Measurements from ENCODE around the gene ARHGAP40. TPM values are rescaled to one million over a fixed set of nuclear protein-coding genes. Genes with fewer than 3 reads are reported as not detected.

Gene ARHGAP40
- total RNA-seq, 1 donor from 2014 or later = 1.1 TPM

DNA sequence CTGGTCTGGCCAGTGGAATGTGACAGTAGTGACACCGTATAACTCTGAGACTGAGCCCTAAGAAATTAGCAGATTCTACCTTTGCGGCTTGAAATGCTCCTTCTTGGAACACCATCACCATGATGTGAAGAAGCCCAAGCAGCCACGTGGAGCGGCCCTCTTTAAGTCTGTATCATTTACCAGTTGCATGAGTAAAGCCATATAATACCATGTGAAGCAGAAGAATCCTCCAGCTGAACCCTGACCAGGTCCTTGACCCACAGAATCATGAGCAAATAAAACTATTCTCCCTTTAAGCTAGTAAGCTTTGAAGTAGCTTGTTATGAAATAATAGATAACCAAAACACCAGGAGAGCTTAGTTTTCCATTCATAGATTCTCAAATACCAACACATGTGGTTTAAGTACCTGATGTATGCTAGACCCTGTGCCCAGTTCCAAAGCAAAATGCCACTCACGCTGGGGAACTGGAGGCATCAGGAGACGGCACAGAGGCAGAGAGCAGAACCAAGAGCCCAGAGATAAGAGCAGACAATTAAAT, 65.9 kb downstream of the ARHGAP40 start:
- TF ChIP-seq, protein P1, sequence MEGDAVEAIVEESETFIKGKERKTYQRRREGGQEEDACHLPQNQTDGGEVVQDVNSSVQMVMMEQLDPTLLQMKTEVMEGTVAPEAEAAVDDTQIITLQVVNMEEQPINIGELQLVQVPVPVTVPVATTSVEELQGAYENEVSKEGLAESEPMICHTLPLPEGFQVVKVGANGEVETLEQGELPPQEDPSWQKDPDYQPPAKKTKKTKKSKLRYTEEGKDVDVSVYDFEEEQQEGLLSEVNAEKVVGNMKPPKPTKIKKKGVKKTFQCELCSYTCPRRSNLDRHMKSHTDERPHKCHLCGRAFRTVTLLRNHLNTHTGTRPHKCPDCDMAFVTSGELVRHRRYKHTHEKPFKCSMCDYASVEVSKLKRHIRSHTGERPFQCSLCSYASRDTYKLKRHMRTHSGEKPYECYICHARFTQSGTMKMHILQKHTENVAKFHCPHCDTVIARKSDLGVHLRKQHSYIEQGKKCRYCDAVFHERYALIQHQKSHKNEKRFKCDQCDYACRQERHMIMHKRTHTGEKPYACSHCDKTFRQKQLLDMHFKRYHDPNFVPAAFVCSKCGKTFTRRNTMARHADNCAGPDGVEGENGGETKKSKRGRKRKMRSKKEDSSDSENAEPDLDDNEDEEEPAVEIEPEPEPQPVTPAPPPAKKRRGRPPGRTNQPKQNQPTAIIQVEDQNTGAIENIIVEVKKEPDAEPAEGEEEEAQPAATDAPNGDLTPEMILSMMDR (IDR thresholded peaks at IDR 0.05; ENCODE audit: insufficient read depth, low read length, severe bottlenecking) = no peak

DNA sequence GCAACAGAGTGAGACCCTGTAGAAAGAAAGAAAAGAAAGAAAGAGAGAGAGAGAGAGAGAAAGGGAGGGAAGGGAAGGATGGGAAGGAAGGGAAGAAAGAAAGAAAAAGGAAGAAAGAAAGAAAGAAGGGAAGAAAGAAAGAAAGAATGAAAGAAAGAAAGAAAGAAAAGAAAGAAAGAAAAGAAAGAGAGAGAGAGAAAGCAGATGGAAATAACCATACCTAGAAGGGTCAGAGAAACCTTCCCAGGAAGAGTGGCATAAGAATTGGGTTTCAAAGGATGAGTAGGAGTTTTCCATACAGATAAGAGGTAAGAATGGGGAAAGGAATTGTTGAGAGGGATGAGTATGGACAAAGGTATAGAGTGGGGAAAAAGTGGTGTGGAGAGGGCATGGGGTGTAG, 68.1 kb downstream of the ARHGAP40 start:
- no peak for FAIRE-seq

More for the DNA sequence above, 65.9 kb downstream of the ARHGAP40 start:
- Histone ChIP-seq H3K36me3 (ENCODE audit: control insufficient read depth, insufficient read depth, low read length) (no peaks in the 10 kb centered on the region), H3K27me3 (ENCODE audit: control insufficient read depth, insufficient read depth, low read length) (peaks cover 5% of the 10 kb centered on the region), H3K4me3 (ENCODE audit: low read depth, low read length) (no peak overlapping the region)
- DNase-seq (ENCODE audit: low read depth) = no peak
- FAIRE-seq = no peak

DNA sequence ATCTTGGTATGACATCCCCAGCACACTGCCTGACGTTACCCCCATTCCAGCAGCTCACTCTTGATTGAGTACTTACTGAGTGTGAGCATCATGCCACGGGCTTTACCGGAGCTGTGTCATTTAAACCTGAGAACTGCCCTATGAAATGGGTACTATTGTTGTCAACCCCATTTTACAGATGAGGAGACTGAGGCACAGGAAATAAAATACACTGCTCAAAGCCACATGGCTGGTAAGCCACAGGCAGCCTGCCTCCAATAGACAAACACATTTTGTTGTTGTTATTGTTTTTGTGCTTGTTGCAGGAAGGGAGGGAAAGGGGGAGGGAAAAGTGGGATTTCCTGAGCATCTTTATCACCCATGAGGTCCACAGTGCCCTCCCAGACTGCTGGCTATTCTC, 69.2 kb downstream of the ARHGAP40 start:
- Histone ChIP-seq H3K27me3 (ENCODE audit: control insufficient read depth, insufficient read depth, low read length) (peaks cover 8% of the 10 kb centered on the region), H3K4me3 (ENCODE audit: low read depth, low read length) (no peak overlapping the region), H3K36me3 (ENCODE audit: control insufficient read depth, insufficient read depth, low read length) (no peaks in the 10 kb centered on the region)
- TF ChIP-seq, protein P1 (IDR thresholded peaks at IDR 0.05; ENCODE audit: insufficient read depth, low read length, severe bottlenecking) = no peak
- FAIRE-seq (no peak), DNase-seq (ENCODE audit: low read depth) (no peak)

More for the DNA sequence above, 68.1 kb downstream of the ARHGAP40 start:
- Histone ChIP-seq H3K27me3 (ENCODE audit: control insufficient read depth, insufficient read depth, low read length) (peaks cover 7% of the 10 kb centered on the region), H3K36me3 (ENCODE audit: control insufficient read depth, insufficient read depth, low read length) (no peaks in the 10 kb centered on the region), H3K4me3 (ENCODE audit: low read depth, low read length) (no peak overlapping the region)
- TF ChIP-seq, protein P1 (IDR thresholded peaks at IDR 0.05; ENCODE audit: insufficient read depth, low read length, severe bottlenecking) = no peak
- no peak for DNase-seq (ENCODE audit: low read depth)

DNA sequence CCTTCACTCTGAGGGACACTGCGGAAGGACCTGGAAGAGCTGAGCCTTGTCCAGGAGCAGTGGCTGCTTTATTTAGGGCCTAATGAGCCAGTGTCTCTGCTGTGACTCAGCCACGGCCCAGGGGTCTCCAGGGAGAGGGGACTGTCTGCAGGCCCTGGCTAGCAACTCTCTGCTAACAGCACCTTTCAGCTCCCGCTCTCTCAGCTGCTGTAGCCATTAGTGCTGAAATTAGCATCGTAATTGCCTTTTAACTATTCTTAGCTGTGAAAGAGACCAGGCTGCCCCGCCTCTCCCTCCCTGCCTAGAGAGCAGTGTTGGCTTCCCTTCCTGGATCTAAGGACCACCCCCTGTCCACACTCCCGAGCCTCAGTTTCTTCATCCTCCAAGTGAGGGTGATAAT, 69.6 kb downstream of the ARHGAP40 start:
- DNase-seq (ENCODE audit: low read depth) (no peak), FAIRE-seq (no peak)
- TF ChIP-seq, protein P1 (IDR thresholded peaks at IDR 0.05; ENCODE audit: insufficient read depth, low read length, severe bottlenecking) = no peak
- Histone ChIP-seq H3K36me3 (ENCODE audit: control insufficient read depth, insufficient read depth, low read length) (no peaks in the 10 kb centered on the region), H3K4me3 (ENCODE audit: low read depth, low read length) (no peak overlapping the region), H3K27me3 (ENCODE audit: control insufficient read depth, insufficient read depth, low read length) (peaks cover 8% of the 10 kb centered on the region)

DNA sequence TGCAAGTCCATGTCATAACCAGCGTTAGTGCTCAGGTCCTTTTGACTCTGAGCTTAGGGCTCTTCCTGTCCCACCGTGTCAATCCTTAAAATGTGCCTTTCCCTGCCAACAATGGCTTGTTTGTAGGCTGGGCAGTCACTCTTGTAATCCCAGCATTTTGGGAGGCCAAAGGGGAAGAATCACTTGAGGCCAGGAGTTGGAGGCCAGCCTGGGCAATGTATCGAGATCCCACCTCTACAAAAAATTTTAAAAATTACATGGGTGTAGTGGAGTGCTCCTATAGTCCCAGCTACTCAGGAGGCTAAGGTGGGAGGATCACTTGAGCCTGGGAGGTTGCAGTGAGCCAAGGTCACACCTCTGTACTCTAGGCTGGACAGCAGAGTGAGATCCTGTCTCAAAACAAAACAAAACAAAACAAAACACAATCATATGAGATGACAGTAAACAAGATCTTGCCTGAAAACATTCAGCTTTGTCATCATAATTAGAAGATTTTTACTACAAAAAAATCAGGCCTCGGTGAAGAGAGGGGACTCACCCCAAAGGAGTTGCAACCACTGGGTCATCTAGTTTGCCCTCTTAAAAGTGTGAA, 70.2 kb downstream of the ARHGAP40 start:
- TF ChIP-seq, protein P1 (IDR thresholded peaks at IDR 0.05; ENCODE audit: insufficient read depth, low read length, severe bottlenecking) = no peak
- FAIRE-seq (no peak), DNase-seq (ENCODE audit: low read depth) (no peak)
- no peaks in the 10 kb centered on the region for H3K36me3 ChIP-seq (ENCODE audit: control insufficient read depth, insufficient read depth, low read length)
- H3K4me3 ChIP-seq (ENCODE audit: low read depth, low read length) = no peak overlapping the region
- H3K27me3 ChIP-seq (ENCODE audit: control insufficient read depth, insufficient read depth, low read length) = peaks cover 8% of the 10 kb centered on the region

DNA sequence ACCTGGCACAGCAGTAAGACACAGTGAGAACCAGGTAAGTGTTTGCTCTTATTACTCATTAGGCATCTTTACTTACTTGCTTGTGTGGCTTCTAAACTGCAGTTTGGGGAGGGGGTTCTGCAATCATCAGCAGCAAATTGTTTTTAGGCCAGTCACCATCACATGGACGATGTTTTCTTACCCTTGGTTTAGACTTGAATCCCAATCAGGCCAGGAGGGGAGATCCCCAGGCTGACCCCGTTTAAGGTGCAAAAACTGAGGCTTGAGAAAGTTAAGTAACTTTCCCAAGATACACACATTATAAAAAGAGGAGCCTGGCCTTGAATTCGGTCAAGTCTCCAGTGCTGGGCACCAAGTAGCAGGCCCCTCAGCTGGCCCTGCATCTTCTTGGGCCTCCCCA, 70.9 kb downstream of the ARHGAP40 start:
- H3K4me3 ChIP-seq (ENCODE audit: low read depth, low read length) = no peak overlapping the region
- H3K27me3 ChIP-seq (ENCODE audit: control insufficient read depth, insufficient read depth, low read length) = peaks cover 8% of the 10 kb centered on the region
- no peaks in the 10 kb centered on the region for H3K36me3 ChIP-seq (ENCODE audit: control insufficient read depth, insufficient read depth, low read length)
- TF ChIP-seq, protein P1 (IDR thresholded peaks at IDR 0.05; ENCODE audit: insufficient read depth, low read length, severe bottlenecking) = no peak
- FAIRE-seq = no peak
- DNase-seq (ENCODE audit: low read depth) = no peak

Data from bronchial epithelial cell (primary cell).